CD4-positive, CD25-positive, alpha-beta regulatory T cell (primary cell): ENCODE results near the gene JADE3. TPM values are rescaled to one million over a fixed set of nuclear protein-coding genes. Genes with fewer than 3 reads are reported as not detected.

Experiments used
- ATAC-seq, 2 donors: fragments of 150-1000 bp; cut with Tn5 transposase; one replicate each; pipeline ENCODE4 v1.10.0; 2021; ENCODE audit warnings: low read depth in 2 of 2, moderate number of reproducible peaks in 2 of 2, moderate library complexity in 1 of 2
- DNase-seq, 3 donors: peaks; one replicate each; pipeline versions ENCODE4 v3.0.0 to v3.0.0-alpha.2; 2012 to 2022; ENCODE audit warnings: mixed read lengths in 1 of 3
- H3K27ac ChIP-seq: one replicate; pipeline ENCODE4 v1.7.0; 2013; ENCODE audit warnings: mild to moderate bottlenecking, low read length; ENCODE audit not compliant: insufficient read depth, poor library complexity, severe bottlenecking
- H3K27me3 ChIP-seq: one replicate; pipeline ENCODE4 v1.7.0; 2013; ENCODE audit warnings: low read length; ENCODE audit not compliant: control insufficient read depth, insufficient read depth
- H3K36me3 ChIP-seq: one replicate; pipeline ENCODE4 v1.7.0; 2013; ENCODE audit warnings: mild to moderate bottlenecking, low read length, moderate library complexity; ENCODE audit not compliant: control insufficient read depth, insufficient read depth
- H3K4me1 ChIP-seq: 2 replicates; pipeline ENCODE4 v1.7.0; 2013; ENCODE audit warnings: mild to moderate bottlenecking, low read length; ENCODE audit not compliant: insufficient read depth, control insufficient read depth, poor library complexity, severe bottlenecking
- H3K4me3 ChIP-seq: one replicate; pipeline ENCODE4 v1.7.0; 2013; ENCODE audit warnings: low read depth, mild to moderate bottlenecking, low read length, moderate library complexity
- H3K9me3 ChIP-seq, 2 experiments: 1 replicate in 1 of 2; 2 replicates in 1 of 2; pipeline ENCODE4 v1.7.0; 2013; ENCODE audit warnings: low read length in 2 of 2, mild to moderate bottlenecking in 1 of 2, moderate library complexity in 1 of 2; ENCODE audit not compliant: control insufficient read depth in 2 of 2
- H3K27ac Mint-ChIP-seq, 3 donors: one replicate each; pipeline ENCODE4 v1.8.0; 2020 to 2022; ENCODE audit warnings: mild to moderate bottlenecking in 3 of 3, mixed read lengths in 3 of 3, moderate library complexity in 2 of 3
- H3K27me3 Mint-ChIP-seq: one replicate; pipeline ENCODE4 v1.8.0; 2022; ENCODE audit warnings: mild to moderate bottlenecking, mixed read lengths
- H3K36me3 Mint-ChIP-seq: one replicate; pipeline ENCODE4 v1.8.0; 2020; ENCODE audit warnings: mixed read lengths
- H3K4me1 Mint-ChIP-seq, 4 donors: one replicate each; pipeline ENCODE4 v1.8.0; 2020 to 2022; ENCODE audit warnings: mixed read lengths in 4 of 4, mild to moderate bottlenecking in 1 of 4
- H3K4me3 Mint-ChIP-seq, 4 donors: one replicate each; pipeline ENCODE4 v1.8.0; 2020 to 2022; ENCODE audit warnings: mild to moderate bottlenecking in 4 of 4, mixed read lengths in 4 of 4, moderate library complexity in 3 of 4
- H3K9me3 Mint-ChIP-seq, 7 donors: one replicate each; pipeline ENCODE4 v1.8.0; 2020 to 2022; ENCODE audit warnings: mixed read lengths in 7 of 7, mild to moderate bottlenecking in 3 of 7, moderate library complexity in 2 of 7
- polyA plus RNA-seq, 4 donors: library from polyadenylated mRNA; unstranded; fragments of 300-500 nt; fragmentation: Illumina TruSeq; gene quantifications; one replicate each; pipeline ENCODE4 v1.2.3, GENCODE V29; 2021
- total RNA-seq: library from RNA; stranded (reverse); gene quantifications from one replicate; pipeline ENCODE4 v1.2.3, GENCODE V29; 2022

JADE3 gene
- total and polyA plus RNA-seq, 5 donors from 2014 or later: 0.44 TPM; not detected in 4

- DNase-seq (no peak), ATAC-seq (no peak)
- H3K27me3 Mint-ChIP-seq: no peaks in the 10 kb centered on the region
- H3K9me3 Mint-ChIP-seq: no peaks in the 10 kb centered on the region
- no peaks in the 10 kb centered on the region for H3K36me3 ChIP-seq
- H3K4me3 Mint-ChIP-seq: no peak within 1 kb of the TSS
- no peaks in the 10 kb centered on the region for H3K4me1 Mint-ChIP-seq
- H3K27me3 ChIP-seq: no peaks in the 10 kb centered on the region
- H3K27ac ChIP-seq: no peak within 1 kb of the TSS
- no peaks in the 10 kb centered on the region for H3K9me3 ChIP-seq
- H3K36me3 Mint-ChIP-seq: no peaks in the 10 kb centered on the region
- no peak within 1 kb of the TSS for H3K4me3 ChIP-seq
- no peak within 1 kb of the TSS for H3K27ac Mint-ChIP-seq
- H3K4me1 ChIP-seq: no peaks in the 10 kb centered on the region
Observed at GRCh38 chrX:47078129-47079043, 166.2 kb downstream of the JADE3 start, which contains the start of gene RGN. Gene RGN, plus strand, starts transcription at chrX:47078443. Its CDS starts 2,702 bp downstream, at chrX:47081145.

GRCh38 chrX:47080215-47080914, 168.1 kb downstream of the JADE3 start:
- Histone ChIP-seq H3K27me3 (no peaks in the 10 kb centered on the region), H3K36me3 (no peaks in the 10 kb centered on the region), H3K9me3 (no peaks in the 10 kb centered on the region), H3K4me1 (no peaks in the 10 kb centered on the region), H3K4me3 (no peak overlapping the region), H3K27ac (no peak overlapping the region)
- no peaks in the 10 kb centered on the region for H3K4me1 Mint-ChIP-seq
- ATAC-seq (no peak), DNase-seq (no peak)
- peaks cover 0 to 1% (median 0%) of the 10 kb centered on the region in 7 donors for H3K9me3 Mint-ChIP-seq
- H3K27ac Mint-ChIP-seq: peak overlapping the region in 1 of 3 donors; percentile 89
- no peaks in the 10 kb centered on the region for H3K27me3 Mint-ChIP-seq
- H3K4me3 Mint-ChIP-seq: no peak overlapping the region
- no peaks in the 10 kb centered on the region for H3K36me3 Mint-ChIP-seq

GRCh38 chrX:47080915-47081236, 168.7 kb downstream of the JADE3 start:
- H3K27ac Mint-ChIP-seq: peak overlapping the region in 1 of 3 donors; percentile 56
- no peaks in the 10 kb centered on the region for H3K27me3 Mint-ChIP-seq
- Histone ChIP-seq H3K4me3 (no peak overlapping the region), H3K4me1 (no peaks in the 10 kb centered on the region), H3K27me3 (no peaks in the 10 kb centered on the region), H3K36me3 (no peaks in the 10 kb centered on the region), H3K9me3 (no peaks in the 10 kb centered on the region), H3K27ac (no peak overlapping the region)
- peaks cover 0 to 1% (median 0%) of the 10 kb centered on the region in 7 donors for H3K9me3 Mint-ChIP-seq
- no peaks in the 10 kb centered on the region for H3K36me3 Mint-ChIP-seq
- no peak for DNase-seq
- H3K4me3 Mint-ChIP-seq: no peak overlapping the region
- no peak for ATAC-seq
- no peaks in the 10 kb centered on the region for H3K4me1 Mint-ChIP-seq

- H3K36me3 ChIP-seq: no peaks in the 10 kb centered on the region
- Mint-ChIP-seq H3K9me3 (no peaks in the 10 kb centered on the region), H3K27me3 (peaks cover 4% of the 10 kb centered on the region), H3K27ac (peak overlapping the region in 1 of 3 donors; percentile 76), H3K36me3 (no peaks in the 10 kb centered on the region), H3K4me1 (peaks cover 0 to 9% (median 5%) of the 10 kb centered on the region in 4 donors), H3K4me3 (no peak overlapping the region)
- no peak for ATAC-seq
- DNase-seq: peak in 1 of 3 donors; percentile 35
- no peak overlapping the region for H3K4me3 ChIP-seq
- no peaks in the 10 kb centered on the region for H3K4me1 ChIP-seq
- H3K27ac ChIP-seq: no peak overlapping the region
- no peaks in the 10 kb centered on the region for H3K9me3 ChIP-seq
- H3K27me3 ChIP-seq: no peaks in the 10 kb centered on the region
Observed at GRCh38 chrX:47091149-47091775, 179.0 kb downstream of the JADE3 start.

GRCh38 chrX:47093248-47093647, 181.0 kb downstream of the JADE3 start:
- Mint-ChIP-seq H3K36me3 (no peaks in the 10 kb centered on the region), H3K27me3 (peaks cover 4% of the 10 kb centered on the region), H3K4me1 (peaks cover 0 to 9% (median 5%) of the 10 kb centered on the region in 4 donors), H3K27ac (no peak overlapping the region), H3K9me3 (peaks cover 0 to under 1% (median 0%) of the 10 kb centered on the region in 7 donors), H3K4me3 (no peak overlapping the region)
- ATAC-seq: no peak
- H3K27ac ChIP-seq: no peak overlapping the region
- H3K36me3 ChIP-seq: no peaks in the 10 kb centered on the region
- no peaks in the 10 kb centered on the region for H3K27me3 ChIP-seq
- H3K4me3 ChIP-seq: no peak overlapping the region
- peak in 2 of 3 donors; percentile 13 to 45 for DNase-seq
- no peaks in the 10 kb centered on the region for H3K9me3 ChIP-seq
- no peaks in the 10 kb centered on the region for H3K4me1 ChIP-seq

- H3K4me1 Mint-ChIP-seq: peaks cover 0 to 9% (median 5%) of the 10 kb centered on the region in 4 donors
- Histone ChIP-seq H3K27ac (no peak overlapping the region), H3K27me3 (no peaks in the 10 kb centered on the region), H3K4me3 (no peak overlapping the region), H3K4me1 (no peaks in the 10 kb centered on the region), H3K9me3 (no peaks in the 10 kb centered on the region), H3K36me3 (no peaks in the 10 kb centered on the region)
- no peak for DNase-seq
- H3K9me3 Mint-ChIP-seq: peaks cover 0 to 1% (median 0%) of the 10 kb centered on the region in 7 donors
- no peaks in the 10 kb centered on the region for H3K36me3 Mint-ChIP-seq
- peaks cover 4% of the 10 kb centered on the region for H3K27me3 Mint-ChIP-seq
- ATAC-seq: no peak
- no peak overlapping the region for H3K27ac Mint-ChIP-seq
- no peak overlapping the region for H3K4me3 Mint-ChIP-seq
Observed at GRCh38 chrX:47093860-47094259, 181.6 kb downstream of the JADE3 start.

- no peak for ATAC-seq
- Mint-ChIP-seq H3K36me3 (peaks cover 4% of the 10 kb centered on the region), H3K27ac (no peak overlapping the region), H3K4me1 (peaks cover 0 to 4% (median 0%) of the 10 kb centered on the region in 4 donors), H3K27me3 (no peaks in the 10 kb centered on the region), H3K9me3 (peaks cover 0 to 4% (median 0%) of the 10 kb centered on the region in 7 donors), H3K4me3 (peak overlapping the region in 1 of 4 donors; percentile 47)
- H3K36me3 ChIP-seq: no peaks in the 10 kb centered on the region
- no peak overlapping the region for H3K4me3 ChIP-seq
- no peaks in the 10 kb centered on the region for H3K4me1 ChIP-seq
- H3K27me3 ChIP-seq: no peaks in the 10 kb centered on the region
- H3K9me3 ChIP-seq: no peaks in the 10 kb centered on the region
- no peak overlapping the region for H3K27ac ChIP-seq
- DNase-seq: no peak
Observed at GRCh38 chrX:47097018-47097417, 184.8 kb downstream of the JADE3 start.
